ENCODE results near the gene UBA7.
A peak's percentile ranks its signal among the peaks of the same experiment; 100 is the strongest.
"Not testable (repeated sequence)": the region's sequence is repeated elsewhere in the genome, so short reads cannot be mapped to it uniquely, and the experiment has no call there.

The UBA7 gene

DNA sequence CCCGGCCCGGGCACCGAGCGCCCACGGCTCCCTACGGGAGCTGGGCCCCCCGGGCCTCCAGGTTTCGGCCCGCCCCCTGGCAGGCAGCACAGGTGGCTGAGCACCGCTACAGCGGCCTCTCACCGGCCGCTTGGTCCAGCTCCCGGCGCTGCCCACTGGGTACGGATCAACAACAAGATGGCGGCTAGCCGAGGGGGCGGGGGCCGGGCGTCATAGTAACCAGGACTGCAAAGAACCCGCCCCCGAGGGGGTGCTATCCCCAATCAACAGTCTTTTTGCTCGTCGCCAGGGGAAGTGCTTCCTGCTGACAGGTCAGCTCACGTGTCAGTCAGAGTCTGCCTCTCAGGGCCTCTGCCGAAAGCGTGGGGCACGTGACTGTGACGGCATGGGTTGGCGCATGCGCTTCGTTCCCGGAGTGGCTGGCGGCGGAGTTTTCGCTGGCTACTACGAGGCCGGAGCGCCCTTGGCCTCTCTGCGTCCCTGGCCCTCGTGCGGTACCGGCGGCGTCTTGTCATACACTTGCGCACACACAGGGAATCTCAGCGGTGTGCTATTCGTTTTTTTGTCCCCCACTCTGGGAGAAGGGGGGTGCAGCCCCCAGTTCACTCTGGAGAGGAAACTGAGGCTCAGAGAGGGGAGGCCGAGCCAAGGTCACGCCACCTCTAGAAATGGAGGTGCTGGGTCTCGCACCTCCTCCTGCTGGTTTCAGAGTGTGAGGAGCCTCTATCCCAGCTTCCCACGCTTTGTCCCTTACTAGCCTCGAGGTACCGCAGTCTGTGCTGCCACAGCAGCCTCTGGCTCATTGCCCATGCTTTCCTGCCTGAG lies 27.2 kb downstream of the UBA7 start, which contains the start of gene IP6K1:
IP6K1 (minus strand) TSS at position 186 of the 825 bp plus-strand sequence. CDS start 38,502 bp downstream, outside the sequence.
- Mint-ChIP-seq H3K36me3 (ENCODE audit: insufficient read depth) (peaks cover 28% of the 10 kb centered on the region), H3K9me3 (no peaks in the 10 kb centered on the region), H3K4me1 (ENCODE audit: low read depth in 2 of 2) (peaks cover 18 to 28% of the 10 kb centered on the region in 2 donors), H3K27me3 (no peaks in the 10 kb centered on the region), H3K4me3 (peak within 1 kb of the TSS; percentile 90 to 91), H3K27ac (peak within 1 kb of the TSS; percentile 98 to 99)
- DNase-seq, result peak; percentile 98 to 99 (median 98)
- peak; percentile 99 for ATAC-seq (replicated peaks)

GRCh38 chr3:49785565-49786356 lies 28.0 kb downstream of the UBA7 start:
- Mint-ChIP-seq H3K4me3 (peak overlapping the region; percentile 90 to 91), H3K36me3 (ENCODE audit: insufficient read depth) (peaks cover 33% of the 10 kb centered on the region), H3K27ac (peak overlapping the region; percentile 98 to 99), H3K27me3 (no peaks in the 10 kb centered on the region), H3K4me1 (ENCODE audit: low read depth in 2 of 2) (peaks cover 20 to 36% of the 10 kb centered on the region in 2 donors), H3K9me3 (no peaks in the 10 kb centered on the region)
- ATAC-seq (replicated peaks) (peak; percentile 39), DNase-seq (peak in 2 of 3 experiments; percentile 15 to 30)

DNA sequence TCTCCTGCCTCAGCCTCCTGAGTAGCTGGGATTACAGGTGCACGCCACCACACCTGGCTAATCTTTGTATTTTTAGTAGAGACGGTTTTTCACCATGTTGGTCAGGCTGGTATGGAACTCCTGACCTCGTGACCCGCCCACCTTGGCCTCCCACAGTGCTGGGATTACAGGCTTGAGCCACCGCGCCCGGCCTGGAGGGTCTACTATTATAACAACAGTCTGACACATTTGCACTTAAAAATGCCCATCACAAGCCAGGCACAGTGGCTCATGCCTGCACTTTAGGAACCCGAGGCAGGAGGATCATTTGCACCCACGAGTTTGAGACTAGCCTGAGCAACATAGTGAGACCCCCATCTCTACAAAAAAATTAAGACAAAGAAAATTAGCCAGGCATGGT lies 31.5 kb downstream of the UBA7 start:
- not testable (repeated sequence) for ATAC-seq (replicated peaks); H3K27ac Mint-ChIP-seq; H3K27me3 Mint-ChIP-seq; H3K4me3 Mint-ChIP-seq; H3K9me3 Mint-ChIP-seq; DNase-seq
- Mint-ChIP-seq H3K36me3 (ENCODE audit: insufficient read depth) (peaks cover 47% of the 10 kb centered on the region), H3K4me1 (ENCODE audit: low read depth in 2 of 2) (peaks cover 31 to 48% of the 10 kb centered on the region in 2 donors)

- Mint-ChIP-seq H3K9me3 (no peaks in the 10 kb centered on the region), H3K27ac (no peak overlapping the region), H3K4me1 (ENCODE audit: low read depth in 2 of 2) (peaks cover 29 to 44% of the 10 kb centered on the region in 2 donors), H3K27me3 (no peaks in the 10 kb centered on the region), H3K4me3 (no peak overlapping the region), H3K36me3 (ENCODE audit: insufficient read depth) (peaks cover 49% of the 10 kb centered on the region)
- no peak for ATAC-seq (replicated peaks)
- no peak for DNase-seq
These were observed 32.1 kb downstream of the UBA7 start for GRCh38 chr3:49781415-49782199.

DNA sequence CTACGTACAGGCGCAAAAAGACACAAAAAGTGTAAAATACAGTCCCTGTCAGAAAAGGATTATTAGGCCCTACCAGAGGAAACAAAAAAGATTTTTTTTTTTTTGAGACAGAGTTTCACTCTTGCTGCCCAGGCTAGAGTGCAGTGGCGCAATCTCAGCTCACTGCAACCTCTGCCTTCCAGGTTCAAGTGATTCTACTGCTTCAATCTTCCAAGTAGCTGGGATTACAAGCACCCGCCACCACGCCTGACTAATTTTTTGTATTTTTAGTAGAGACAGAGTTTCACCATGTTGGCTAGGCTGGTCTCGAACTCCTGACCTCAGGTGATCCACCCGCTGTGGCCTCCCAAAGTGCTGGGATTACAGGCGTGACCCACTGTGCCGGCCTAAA lies 32.8 kb downstream of the UBA7 start:
- H3K9me3 Mint-ChIP-seq; H3K27me3 Mint-ChIP-seq; ATAC-seq (replicated peaks); DNase-seq; H3K27ac Mint-ChIP-seq; H3K4me3 Mint-ChIP-seq: not testable (repeated sequence)
- Mint-ChIP-seq H3K4me1 (ENCODE audit: low read depth in 2 of 2) (peaks cover 27 to 45% of the 10 kb centered on the region in 2 donors), H3K36me3 (ENCODE audit: insufficient read depth) (peaks cover 47% of the 10 kb centered on the region)

- H3K27me3 Mint-ChIP-seq, result no peaks in the 10 kb centered on the region
- no peak for DNase-seq
- peaks cover 23 to 40% of the 10 kb centered on the region in 2 donors for H3K4me1 Mint-ChIP-seq (ENCODE audit: low read depth in 2 of 2)
- peak overlapping the region in 1 of 2 donors; percentile 46 for H3K4me3 Mint-ChIP-seq
- H3K9me3 Mint-ChIP-seq, result no peaks in the 10 kb centered on the region
- ATAC-seq (replicated peaks), result no peak
- peak overlapping the region; percentile 47 to 77 for H3K27ac Mint-ChIP-seq
- peaks cover 47% of the 10 kb centered on the region for H3K36me3 Mint-ChIP-seq (ENCODE audit: insufficient read depth)
These were observed 33.4 kb downstream of the UBA7 start for GRCh38 chr3:49780080-49780974.

DNA sequence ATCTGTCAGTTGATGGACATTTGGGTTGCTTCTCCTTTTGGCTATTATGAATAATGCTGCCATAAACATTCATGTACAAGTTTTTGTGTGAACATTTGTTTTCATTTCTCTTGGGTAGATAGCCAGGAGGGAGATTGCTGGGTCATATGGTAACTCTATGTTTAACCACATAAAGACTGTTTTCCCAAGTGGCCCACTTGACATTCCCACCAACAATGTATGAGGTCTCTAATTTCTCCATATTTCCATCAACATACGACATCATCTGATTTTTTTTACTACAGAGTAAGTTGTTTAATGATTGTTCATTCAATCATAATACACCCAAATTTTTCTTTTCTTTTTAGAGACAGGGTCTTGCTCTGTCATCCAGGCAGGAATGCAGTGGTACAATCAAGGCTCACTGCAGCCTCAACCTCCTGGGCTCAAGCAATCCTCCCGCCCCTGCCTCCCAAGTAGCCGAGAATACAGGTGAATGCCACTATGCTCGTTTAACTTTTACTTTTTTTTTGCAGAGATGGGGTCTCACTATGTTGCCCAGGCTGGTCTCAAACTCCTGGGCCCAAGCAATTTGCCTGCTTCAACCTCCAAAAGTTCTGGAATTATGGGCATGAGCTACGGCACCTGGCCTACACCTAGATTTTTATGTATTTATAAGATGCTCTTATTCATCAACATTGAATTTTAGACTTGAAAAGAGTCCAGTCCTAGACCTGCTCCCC lies 34.2 kb downstream of the UBA7 start:
- peak overlapping the region; percentile 47 to 77 for H3K27ac Mint-ChIP-seq
- peaks cover 23 to 37% of the 10 kb centered on the region in 2 donors for H3K4me1 Mint-ChIP-seq (ENCODE audit: low read depth in 2 of 2)
- H3K4me3 Mint-ChIP-seq, result peak overlapping the region in 1 of 2 donors; percentile 46
- DNase-seq (no peak), ATAC-seq (replicated peaks) (no peak)
- H3K27me3 Mint-ChIP-seq, result no peaks in the 10 kb centered on the region
- peaks cover 44% of the 10 kb centered on the region for H3K36me3 Mint-ChIP-seq (ENCODE audit: insufficient read depth)
- H3K9me3 Mint-ChIP-seq, result no peaks in the 10 kb centered on the region

- H3K4me1 Mint-ChIP-seq (ENCODE audit: low read depth in 2 of 2), result peaks cover 20 to 37% of the 10 kb centered on the region in 2 donors
- not testable (repeated sequence) for ATAC-seq (replicated peaks); H3K4me3 Mint-ChIP-seq; H3K27ac Mint-ChIP-seq; H3K9me3 Mint-ChIP-seq; H3K27me3 Mint-ChIP-seq; DNase-seq
- H3K36me3 Mint-ChIP-seq (ENCODE audit: insufficient read depth), result peaks cover 39% of the 10 kb centered on the region
These were observed 37.7 kb downstream of the UBA7 start for GRCh38 chr3:49776101-49776500.

DNA sequence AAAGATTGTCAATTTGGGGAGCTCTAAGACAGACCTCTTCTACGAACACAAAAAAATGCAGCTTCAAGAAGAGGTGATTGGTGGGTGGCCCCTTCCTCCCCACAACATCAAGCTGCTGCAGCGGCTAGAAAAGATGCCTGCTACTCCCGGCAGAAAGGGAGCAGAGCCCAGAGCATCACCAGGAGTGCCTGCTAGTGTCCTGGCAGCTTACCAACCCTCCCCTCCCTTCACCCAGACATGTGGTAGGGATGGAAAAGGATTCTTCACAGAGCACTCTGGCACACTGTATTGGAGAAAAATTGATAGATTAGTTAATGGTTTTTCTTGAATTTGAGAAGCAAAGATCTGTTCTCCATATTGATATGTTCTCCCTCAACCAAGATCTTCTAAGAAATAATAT lies 38.2 kb downstream of the UBA7 start:
- Mint-ChIP-seq H3K4me1 (ENCODE audit: low read depth in 2 of 2) (peaks cover 20 to 31% of the 10 kb centered on the region in 2 donors), H3K27me3 (no peaks in the 10 kb centered on the region), H3K36me3 (ENCODE audit: insufficient read depth) (peaks cover 35% of the 10 kb centered on the region), H3K27ac (no peak overlapping the region), H3K4me3 (no peak overlapping the region), H3K9me3 (no peaks in the 10 kb centered on the region)
- DNase-seq, result no peak
- ATAC-seq (replicated peaks), result no peak

DNA sequence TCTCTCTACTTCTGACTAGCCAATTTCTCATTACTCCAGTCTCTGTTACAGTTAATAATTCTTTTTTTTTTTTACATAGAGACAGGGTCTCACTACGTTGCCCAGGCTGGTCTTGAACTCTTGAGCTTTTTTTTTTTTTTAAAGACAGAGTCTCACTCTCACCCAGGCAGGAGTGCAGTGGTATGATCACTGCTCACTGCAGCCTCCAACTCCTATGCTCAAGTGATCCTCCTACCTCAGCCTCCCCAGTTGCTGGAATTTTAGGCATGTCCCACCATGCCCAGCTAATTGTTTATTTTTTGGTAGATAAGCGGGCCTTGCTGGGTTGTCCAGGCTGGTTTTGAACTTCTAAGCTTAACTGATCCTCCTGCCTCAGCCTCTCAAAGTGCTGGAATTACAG lies 41.0 kb downstream of the UBA7 start:
- no peak for ATAC-seq (replicated peaks)
- H3K36me3 Mint-ChIP-seq (ENCODE audit: insufficient read depth), result peaks cover 19% of the 10 kb centered on the region

DNA sequence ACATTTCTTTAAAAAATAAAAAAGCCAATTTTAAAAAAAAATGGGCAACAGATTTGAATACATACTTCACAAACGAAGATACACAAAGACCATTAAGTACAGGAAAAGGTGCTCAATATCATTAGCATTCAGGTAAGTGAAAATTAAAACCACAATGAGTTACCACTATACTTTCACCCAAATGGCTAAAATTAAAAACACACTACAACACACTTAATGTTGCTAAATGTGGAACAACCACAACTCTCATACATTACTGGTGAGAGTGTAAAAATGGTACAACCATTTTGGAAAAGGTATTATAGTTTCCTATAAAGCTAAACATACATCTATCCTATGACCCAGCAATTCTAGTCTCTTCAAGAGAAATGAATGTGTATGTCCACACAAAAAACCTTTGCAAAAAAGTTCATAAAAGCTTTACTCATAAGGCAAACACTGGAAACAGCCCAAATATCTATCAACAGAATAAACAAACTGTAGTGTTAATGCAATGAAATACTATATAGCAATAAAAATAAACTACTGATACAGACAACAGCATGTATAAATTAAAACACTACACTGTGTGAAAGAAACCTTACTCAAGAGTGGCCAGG lies 42.3 kb downstream of the UBA7 start:
- Mint-ChIP-seq H3K27me3 (no peaks in the 10 kb centered on the region), H3K36me3 (ENCODE audit: insufficient read depth) (peaks cover 10% of the 10 kb centered on the region), H3K9me3 (no peaks in the 10 kb centered on the region), H3K4me3 (no peak overlapping the region), H3K4me1 (ENCODE audit: low read depth in 2 of 2) (peaks cover 7 to 25% of the 10 kb centered on the region in 2 donors), H3K27ac (no peak overlapping the region)
- no peak for ATAC-seq (replicated peaks)
- DNase-seq, result no peak

More for the DNA sequence above, 41.0 kb downstream of the UBA7 start:
- H3K27me3 Mint-ChIP-seq, result no peaks in the 10 kb centered on the region
- no peak overlapping the region for H3K4me3 Mint-ChIP-seq
- no peak for DNase-seq
- no peak overlapping the region for H3K27ac Mint-ChIP-seq
- no peaks in the 10 kb centered on the region for H3K9me3 Mint-ChIP-seq
- peaks cover 10 to 30% of the 10 kb centered on the region in 2 donors for H3K4me1 Mint-ChIP-seq (ENCODE audit: low read depth in 2 of 2)
